Measurements from ENCODE around the gene CACNA2D4. TPM values are rescaled to one million over a fixed set of nuclear protein-coding genes. Genes with fewer than 3 reads are reported as not detected.

Gene CACNA2D4
- total and polyA plus RNA-seq, 2 donors (not counting 3 experiments of a cell fraction or from before 2014, with no cell fraction given) = 0.58 to 0.73 TPM

GRCh38 chr12:1766110-1766509 is 152.3 kb downstream of the CACNA2D4 start:
- H3K9ac ChIP-seq (replicated peaks; ENCODE audit: extremely low read depth, insufficient read depth, low read length) = no peak overlapping the region
- BruUV-seq (replicated peaks) = no TSS peak
- POLR2A ChIA-PET = no interaction called here
- H3K27me3 ChIP-seq (ENCODE audit: control insufficient read depth in 2 of 2, insufficient read depth in 2 of 2, low read length in 2 of 2) = no peaks in the 10 kb centered on the region
- H3K4me1 ChIP-seq (ENCODE audit: control insufficient read depth, extremely low read depth, insufficient read depth, low read length) = peaks cover 1% of the 10 kb centered on the region
- CTCF ChIA-PET = interaction anchor here (1.1 to 3.6 kb wide), 3 partner anchors 10 to 113 kb away, joined by 7 to 13 read pairs (median 11); no protein-coding TSS in a partner anchor
- DNase-seq (ENCODE audit: low read depth, low spot score) (no peak), FAIRE-seq (no peak)
- intact Hi-C loops (cut with micrococcal nuclease) = no loop called here
- dilution Hi-C loops (cut with MboI; ENCODE audit: extremely low pct_ligation_motif_present, low sequenced_read_pairs) = no loop called here
- H3K4me3 ChIP-seq (replicated peaks in 1 of 3; ENCODE audit: insufficient read depth in 1 of 3, low read depth in 1 of 3, low read length in 3 of 3) = no peak overlapping the region
- TF ChIP-seq, protein P1, sequence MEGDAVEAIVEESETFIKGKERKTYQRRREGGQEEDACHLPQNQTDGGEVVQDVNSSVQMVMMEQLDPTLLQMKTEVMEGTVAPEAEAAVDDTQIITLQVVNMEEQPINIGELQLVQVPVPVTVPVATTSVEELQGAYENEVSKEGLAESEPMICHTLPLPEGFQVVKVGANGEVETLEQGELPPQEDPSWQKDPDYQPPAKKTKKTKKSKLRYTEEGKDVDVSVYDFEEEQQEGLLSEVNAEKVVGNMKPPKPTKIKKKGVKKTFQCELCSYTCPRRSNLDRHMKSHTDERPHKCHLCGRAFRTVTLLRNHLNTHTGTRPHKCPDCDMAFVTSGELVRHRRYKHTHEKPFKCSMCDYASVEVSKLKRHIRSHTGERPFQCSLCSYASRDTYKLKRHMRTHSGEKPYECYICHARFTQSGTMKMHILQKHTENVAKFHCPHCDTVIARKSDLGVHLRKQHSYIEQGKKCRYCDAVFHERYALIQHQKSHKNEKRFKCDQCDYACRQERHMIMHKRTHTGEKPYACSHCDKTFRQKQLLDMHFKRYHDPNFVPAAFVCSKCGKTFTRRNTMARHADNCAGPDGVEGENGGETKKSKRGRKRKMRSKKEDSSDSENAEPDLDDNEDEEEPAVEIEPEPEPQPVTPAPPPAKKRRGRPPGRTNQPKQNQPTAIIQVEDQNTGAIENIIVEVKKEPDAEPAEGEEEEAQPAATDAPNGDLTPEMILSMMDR (IDR thresholded peaks at IDR 0.05; ENCODE audit: extremely low read depth in 1 of 2, insufficient read depth in 1 of 2, low read depth in 1 of 2, low read length in 2 of 2) = no peak
- TF ChIP-seq GATA2 (IDR thresholded peaks at IDR 0.05; ENCODE audit: insufficient read depth, insufficient read length, low read depth, low read length) (no peak), JUN (IDR thresholded peaks at IDR 0.05; ENCODE audit: borderline replicate concordance, insufficient read depth, insufficient read length, low read depth) (no peak), MAX (IDR thresholded peaks at IDR 0.05; ENCODE audit: insufficient read depth, insufficient read length) (no peak), POLR2A (IDR thresholded peaks at IDR 0.05; ENCODE audit: low read depth, low read length) (no peak), POLR2AphosphoS5 (IDR thresholded peaks at IDR 0.05; ENCODE audit: insufficient read depth, low read depth, low read length) (no peak), EZH2 (IDR thresholded peaks at IDR 0.05; ENCODE audit: borderline replicate concordance, low read depth, low read length, severe bottlenecking) (no peak), FOS (IDR thresholded peaks at IDR 0.05; ENCODE audit: borderline replicate concordance, insufficient read depth, low read length) (no peak), MYC (IDR thresholded peaks at IDR 0.05; ENCODE audit: low read depth, low read length) (no peak)
- peaks cover 4% of the 10 kb centered on the region for H4K20me1 ChIP-seq (replicated peaks; ENCODE audit: control insufficient read depth, extremely low read depth, insufficient read depth, low read length)
- H3K9me1 ChIP-seq (replicated peaks; ENCODE audit: control insufficient read depth, extremely low read depth, insufficient read depth, low read length) = no peaks in the 10 kb centered on the region
- H2AFZ ChIP-seq (ENCODE audit: low read depth, low read length) = no peak overlapping the region
- no peak overlapping the region for H3K4me2 ChIP-seq (ENCODE audit: insufficient read depth, low read length)
- no peaks in the 10 kb centered on the region for H3K9me3 ChIP-seq (replicated peaks; ENCODE audit: control insufficient read depth, insufficient read depth, low read length)
- no peaks in the 10 kb centered on the region for H3K36me3 ChIP-seq (ENCODE audit: control insufficient read depth in 2 of 2, extremely low read depth in 1 of 2, insufficient read depth in 2 of 2, low read length in 2 of 2)
- H3K27ac ChIP-seq (ENCODE audit: insufficient read depth, low read depth, low read length) = no peak overlapping the region
- peaks cover 54% of the 10 kb centered on the region for H3K79me2 ChIP-seq (ENCODE audit: control insufficient read depth, insufficient read depth, low read length)

Data from endothelial cell of umbilical vein (primary cell).